SK-N-SH treated with all-trans-retinoic acid at 6 μM for 48 hours (cell line): ENCODE results near the gene VEGFC.

Experiments used
- ATAC-seq: fragments of 200-7000 bp; cut with Tn5 transposase; 3 replicates; pipeline ENCODE4 v1.9.1; 2020; ENCODE audit warnings: mild to moderate bottlenecking, moderate library complexity
- ARNTL ChIP-seq: fragments of 450-650 bp; formaldehyde crosslinking; IDR thresholded peaks from 2 replicates; pipeline ENCODE4 v1.5.0; 2020; ENCODE audit warnings: low read depth, mild to moderate bottlenecking, moderate library complexity, borderline replicate concordance
- BACH2 ChIP-seq: fragments of 250-450 bp; sonication (Bioruptor Pico); IDR thresholded peaks from 2 replicates; pipeline ENCODE4 v1.9.0; 2021; ENCODE audit warnings: mild to moderate bottlenecking, borderline replicate concordance
- CSDC2 ChIP-seq: fragments of 250-450 bp; sonication (Bioruptor Pico); IDR thresholded peaks from 2 replicates; pipeline ENCODE4 v1.5.0; 2020; ENCODE audit warnings: mild to moderate bottlenecking, moderate library complexity
- CSRNP3 ChIP-seq: fragments of 250-450 bp; sonication (Bioruptor Pico); IDR thresholded peaks from 2 replicates; pipeline ENCODE4 v1.5.1; 2021; ENCODE audit warnings: mild to moderate bottlenecking, moderate library complexity
- GLIS3 ChIP-seq: fragments of 250-450 bp; sonication (Bioruptor Pico); IDR thresholded peaks from 2 replicates; pipeline ENCODE4 v1.5.0; 2020; ENCODE audit warnings: mild to moderate bottlenecking, moderate library complexity
- OSR1 ChIP-seq: fragments of 250-450 bp; sonication (Bioruptor Pico); IDR thresholded peaks from 2 replicates; pipeline ENCODE4 v1.8.0; 2022; ENCODE audit warnings: moderate library complexity, mild to moderate bottlenecking, inconsistent platforms
- PPARA ChIP-seq: fragments of 250-450 bp; sonication (Bioruptor Pico); IDR thresholded peaks from 2 replicates; pipeline ENCODE4 v1.5.0; 2020; ENCODE audit warnings: mild to moderate bottlenecking, borderline replicate concordance
- SNAI2 ChIP-seq: fragments of 250-450 bp; sonication (Bioruptor Pico); IDR thresholded peaks from 2 replicates; pipeline ENCODE4 v1.5.0; 2020; ENCODE audit warnings: mild to moderate bottlenecking, moderate library complexity
- TCF4 ChIP-seq: fragments of 250-450 bp; sonication (Bioruptor Pico); IDR thresholded peaks from 2 replicates; pipeline ENCODE4 v1.8.0; 2021; ENCODE audit warnings: mild to moderate bottlenecking, moderate library complexity, borderline replicate concordance
- TOX ChIP-seq: fragments of 250-450 bp; sonication (Bioruptor Pico); IDR thresholded peaks from 2 replicates; pipeline ENCODE4 v1.8.0; 2021; ENCODE audit warnings: mild to moderate bottlenecking, moderate library complexity, borderline replicate concordance
- TSHZ2 ChIP-seq: fragments of 250-450 bp; sonication (Bioruptor Pico); IDR thresholded peaks from 2 replicates; pipeline ENCODE4 v1.5.0; 2020; ENCODE audit warnings: mild to moderate bottlenecking, moderate library complexity
- ZC3H10 ChIP-seq: fragments of 250-450 bp; sonication (Bioruptor Pico); IDR thresholded peaks from 2 replicates; pipeline ENCODE4 v1.5.1; 2021; ENCODE audit warnings: mild to moderate bottlenecking, moderate library complexity
- ZFP3 ChIP-seq: fragments of 250-450 bp; sonication (Bioruptor Pico); IDR thresholded peaks from 2 replicates; pipeline ENCODE4 v1.5.0; 2020; ENCODE audit warnings: mild to moderate bottlenecking, moderate library complexity
- ZFP30 ChIP-seq: fragments of 450-650 bp; formaldehyde crosslinking; IDR thresholded peaks from 2 replicates; pipeline ENCODE4 v1.5.0; 2022; ENCODE audit warnings: mild to moderate bottlenecking, moderate library complexity
- ZNF565 ChIP-seq: fragments of 450-650 bp; formaldehyde crosslinking; conservative IDR thresholded peaks from 2 replicates; pipeline ENCODE4 v1.5.0; 2020; ENCODE audit warnings: low read depth, mild to moderate bottlenecking, moderate library complexity
- ZNF70 ChIP-seq: fragments of 450-650 bp; formaldehyde crosslinking; IDR thresholded peaks from 2 replicates; pipeline ENCODE4 v1.5.0; 2020; ENCODE audit warnings: mild to moderate bottlenecking, moderate library complexity
- ZNF8 ChIP-seq: fragments of 450-650 bp; formaldehyde crosslinking; IDR thresholded peaks from 2 replicates; pipeline ENCODE4 v1.5.0; 2020; ENCODE audit warnings: mild to moderate bottlenecking, moderate library complexity
- TF ChIP-seq, protein P1 (sequence below): fragments of 250-450 bp; sonication (Bioruptor Pico); IDR thresholded peaks from 2 replicates; pipeline ENCODE4 v1.8.0; 2020; ENCODE audit warnings: mild to moderate bottlenecking, moderate library complexity, borderline replicate concordance
- TF ChIP-seq, protein P2 (sequence below): fragments of 250-450 bp; sonication (Bioruptor Pico); IDR thresholded peaks from 2 replicates; pipeline ENCODE4 v1.8.0; 2021; ENCODE audit warnings: low read depth, mild to moderate bottlenecking, moderate library complexity, borderline replicate concordance
- TF ChIP-seq, protein P3 (sequence below): fragments of 250-450 bp; sonication (Bioruptor Pico); IDR thresholded peaks from 2 replicates; pipeline ENCODE4 v1.5.1; 2020; ENCODE audit warnings: low read depth, mild to moderate bottlenecking, moderate library complexity

The VEGFC gene

DNA sequence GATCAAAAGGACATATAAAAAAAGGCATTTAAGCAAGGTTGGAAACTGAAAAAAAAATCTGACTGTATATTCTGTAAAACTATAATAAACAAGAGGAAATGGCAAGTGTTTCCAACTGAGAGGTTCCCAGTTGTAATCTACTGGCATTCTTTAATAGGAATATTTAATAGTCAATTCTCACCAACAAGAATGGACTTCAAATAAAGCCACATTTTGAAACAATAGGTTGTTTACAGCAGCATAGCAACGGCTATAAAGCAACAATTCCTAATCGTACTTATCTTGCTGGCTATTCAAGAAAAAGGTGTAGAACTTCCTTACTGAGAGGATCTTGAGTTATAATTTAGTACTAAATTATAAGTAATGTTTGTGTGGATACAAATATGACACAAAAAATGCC lies 75.5 kb downstream of the VEGFC start:
- TF ChIP-seq SNAI2: no peak
- no peak for TF ChIP-seq BACH2 (CRISPR knock-in tag)
- TF ChIP-seq ARNTL (CRISPR knock-in tag): no peak
- TF ChIP-seq TOX (CRISPR knock-in tag): no peak
- TF ChIP-seq, protein P1, sequence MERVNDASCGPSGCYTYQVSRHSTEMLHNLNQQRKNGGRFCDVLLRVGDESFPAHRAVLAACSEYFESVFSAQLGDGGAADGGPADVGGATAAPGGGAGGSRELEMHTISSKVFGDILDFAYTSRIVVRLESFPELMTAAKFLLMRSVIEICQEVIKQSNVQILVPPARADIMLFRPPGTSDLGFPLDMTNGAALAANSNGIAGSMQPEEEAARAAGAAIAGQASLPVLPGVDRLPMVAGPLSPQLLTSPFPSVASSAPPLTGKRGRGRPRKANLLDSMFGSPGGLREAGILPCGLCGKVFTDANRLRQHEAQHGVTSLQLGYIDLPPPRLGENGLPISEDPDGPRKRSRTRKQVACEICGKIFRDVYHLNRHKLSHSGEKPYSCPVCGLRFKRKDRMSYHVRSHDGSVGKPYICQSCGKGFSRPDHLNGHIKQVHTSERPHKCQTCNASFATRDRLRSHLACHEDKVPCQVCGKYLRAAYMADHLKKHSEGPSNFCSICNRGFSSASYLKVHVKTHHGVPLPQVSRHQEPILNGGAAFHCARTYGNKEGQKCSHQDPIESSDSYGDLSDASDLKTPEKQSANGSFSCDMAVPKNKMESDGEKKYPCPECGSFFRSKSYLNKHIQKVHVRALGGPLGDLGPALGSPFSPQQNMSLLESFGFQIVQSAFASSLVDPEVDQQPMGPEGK: no peak
- TF ChIP-seq ZNF565 (CRISPR knock-in tag): no peak
- TF ChIP-seq OSR1 (CRISPR knock-in tag): no peak
- no peak for ATAC-seq

GRCh38 chr4:176709417-176709816 lies 83.3 kb downstream of the VEGFC start:
- no peak for TF ChIP-seq CSDC2 (CRISPR knock-in tag)
- no peak for TF ChIP-seq CSRNP3
- TF ChIP-seq, all 23 proteins: peak for 0
- ATAC-seq: peak; percentile 70

DNA sequence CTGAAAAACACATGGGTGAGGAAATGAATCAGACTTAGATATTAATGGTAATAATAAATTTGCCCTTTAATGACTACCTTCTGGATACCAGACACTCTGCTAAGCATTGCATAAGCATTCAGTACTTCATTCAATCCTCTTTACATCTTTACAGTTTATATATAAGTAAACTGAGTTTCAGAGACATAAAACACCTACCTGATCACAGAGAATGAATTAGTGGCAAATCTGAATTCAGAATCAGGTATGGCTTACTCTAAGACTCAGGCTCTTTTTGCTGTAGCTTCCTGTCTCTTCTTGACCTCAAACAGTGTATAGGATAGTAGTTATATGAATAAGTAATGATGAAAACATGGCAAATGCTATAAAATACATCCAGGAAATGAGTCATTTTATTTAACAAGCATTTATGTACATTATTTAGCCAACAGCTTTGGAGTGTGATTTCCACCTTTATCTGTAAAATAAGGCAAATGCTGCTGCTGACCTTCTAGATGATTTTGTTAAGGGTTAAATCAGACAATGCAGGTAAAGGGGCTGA lies 83.9 kb downstream of the VEGFC start:
- no peak for TF ChIP-seq TSHZ2 (CRISPR knock-in tag)
- no peak for TF ChIP-seq ZFP3 (CRISPR knock-in tag)
- no peak for TF ChIP-seq TOX (CRISPR knock-in tag)
- TF ChIP-seq OSR1 (CRISPR knock-in tag): no peak
- TF ChIP-seq ZNF70 (CRISPR knock-in tag): no peak
- TF ChIP-seq ZNF8 (CRISPR knock-in tag): no peak
- no peak for TF ChIP-seq CSRNP3
- no peak for TF ChIP-seq ZC3H10
- no peak for TF ChIP-seq BACH2 (CRISPR knock-in tag)
- no peak for TF ChIP-seq TCF4
- TF ChIP-seq, protein P2, sequence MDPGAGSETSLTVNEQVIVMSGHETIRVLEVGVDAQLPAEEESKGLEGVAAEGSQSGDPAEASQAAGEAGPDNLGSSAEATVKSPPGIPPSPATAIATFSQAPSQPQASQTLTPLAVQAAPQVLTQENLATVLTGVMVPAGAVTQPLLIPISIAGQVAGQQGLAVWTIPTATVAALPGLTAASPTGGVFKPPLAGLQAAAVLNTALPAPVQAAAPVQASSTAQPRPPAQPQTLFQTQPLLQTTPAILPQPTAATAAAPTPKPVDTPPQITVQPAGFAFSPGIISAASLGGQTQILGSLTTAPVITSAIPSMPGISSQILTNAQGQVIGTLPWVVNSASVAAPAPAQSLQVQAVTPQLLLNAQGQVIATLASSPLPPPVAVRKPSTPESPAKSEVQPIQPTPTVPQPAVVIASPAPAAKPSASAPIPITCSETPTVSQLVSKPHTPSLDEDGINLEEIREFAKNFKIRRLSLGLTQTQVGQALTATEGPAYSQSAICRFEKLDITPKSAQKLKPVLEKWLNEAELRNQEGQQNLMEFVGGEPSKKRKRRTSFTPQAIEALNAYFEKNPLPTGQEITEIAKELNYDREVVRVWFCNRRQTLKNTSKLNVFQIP (CRISPR knock-in tag): no peak
- TF ChIP-seq, protein P1: no peak
- no peak for TF ChIP-seq GLIS3
- TF ChIP-seq ZNF565 (CRISPR knock-in tag): no peak
- TF ChIP-seq SNAI2: no peak
- TF ChIP-seq PPARA: no peak
- TF ChIP-seq, protein P3, sequence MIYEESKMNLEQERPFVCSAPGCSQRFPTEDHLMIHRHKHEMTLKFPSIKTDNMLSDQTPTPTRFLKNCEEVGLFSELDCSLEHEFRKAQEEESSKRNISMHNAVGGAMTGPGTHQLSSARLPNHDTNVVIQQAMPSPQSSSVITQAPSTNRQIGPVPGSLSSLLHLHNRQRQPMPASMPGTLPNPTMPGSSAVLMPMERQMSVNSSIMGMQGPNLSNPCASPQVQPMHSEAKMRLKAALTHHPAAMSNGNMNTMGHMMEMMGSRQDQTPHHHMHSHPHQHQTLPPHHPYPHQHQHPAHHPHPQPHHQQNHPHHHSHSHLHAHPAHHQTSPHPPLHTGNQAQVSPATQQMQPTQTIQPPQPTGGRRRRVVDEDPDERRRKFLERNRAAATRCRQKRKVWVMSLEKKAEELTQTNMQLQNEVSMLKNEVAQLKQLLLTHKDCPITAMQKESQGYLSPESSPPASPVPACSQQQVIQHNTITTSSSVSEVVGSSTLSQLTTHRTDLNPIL (CRISPR knock-in tag): no peak
- no peak for TF ChIP-seq CSDC2 (CRISPR knock-in tag)
- TF ChIP-seq ARNTL (CRISPR knock-in tag): no peak
- TF ChIP-seq ZFP30 (CRISPR knock-in tag): no peak
- peak; percentile 47 for ATAC-seq
